Measurements from ENCODE around the gene LRCH4. TPM values are rescaled to one million over a fixed set of nuclear protein-coding genes. Genes with fewer than 3 reads are reported as not detected.
A peak's percentile ranks its signal among the peaks of the same experiment; 100 is the strongest.
"Not testable (repeated sequence)": the region's sequence is repeated elsewhere in the genome, so short reads cannot be mapped to it uniquely, and the experiment has no call there.

Gene LRCH4
- total RNA-seq, 1 experiment from 2014 or later = 66.4 TPM

DNA sequence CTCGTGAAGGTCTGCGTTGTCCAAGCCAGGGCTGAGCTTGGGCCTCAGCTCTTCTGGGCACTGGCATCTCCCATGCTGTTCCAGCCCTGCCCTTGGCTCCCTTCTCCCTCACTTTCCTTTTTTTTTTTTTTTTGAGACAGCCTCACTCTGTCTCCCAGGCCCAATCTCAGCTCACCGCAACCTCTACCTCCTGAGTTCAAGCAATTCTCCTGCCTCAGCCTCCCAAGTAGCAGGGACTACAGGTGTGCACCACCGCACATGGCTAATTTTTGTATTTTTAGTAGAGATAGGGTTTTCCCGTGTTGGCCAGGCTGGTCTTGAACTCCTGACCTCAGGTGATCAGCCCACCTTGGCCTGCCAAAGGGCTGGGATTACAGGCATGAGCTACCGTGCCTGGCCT is 21.5 kb downstream of the LRCH4 start:
- BruUV-seq (replicated peaks); DNase-seq (ENCODE audit: low read depth, low spot score); ATAC-seq; H3K27me3 ChIP-seq (ENCODE audit: control insufficient read depth, insufficient read depth, low read length); intact Hi-C loops (cut with micrococcal nuclease; ENCODE audit: unreplicated experiment); H3K4me3 ChIP-seq (ENCODE audit: low read depth in 2 of 2, low read length in 2 of 2); H3K9me3 ChIP-seq (ENCODE audit: control insufficient read depth, insufficient read depth, low read depth, low read length); H3K36me3 ChIP-seq (ENCODE audit: control insufficient read depth, insufficient read depth, low read length); in situ Hi-C loops (cut with HindIII; ENCODE audit: low pct_unique_long_range_greater_than_20kb, low sequenced_read_pairs): not testable (repeated sequence)
- 0 out of 2 replicates have a peak overlapping the region, but pooled peaks have one; percentile 17 for H3K27ac ChIP-seq (ENCODE audit: low read length)
- peaks cover 23% of the 10 kb centered on the region for H3K4me1 ChIP-seq (ENCODE audit: control insufficient read depth, insufficient read depth, low read length)
- ChIA-PET CTCF (interaction anchor here (0.6 to 1.4 kb wide), 10 partner anchors 17 to 238 kb away, joined by 3 to 6 read pairs (median 4); no protein-coding TSS in a partner anchor), POLR2A (interaction anchor here (0.7 kb wide), 2 partner anchors 14 to 133 kb away, joined by 4 to 6 read pairs; no protein-coding TSS in a partner anchor)

DNA sequence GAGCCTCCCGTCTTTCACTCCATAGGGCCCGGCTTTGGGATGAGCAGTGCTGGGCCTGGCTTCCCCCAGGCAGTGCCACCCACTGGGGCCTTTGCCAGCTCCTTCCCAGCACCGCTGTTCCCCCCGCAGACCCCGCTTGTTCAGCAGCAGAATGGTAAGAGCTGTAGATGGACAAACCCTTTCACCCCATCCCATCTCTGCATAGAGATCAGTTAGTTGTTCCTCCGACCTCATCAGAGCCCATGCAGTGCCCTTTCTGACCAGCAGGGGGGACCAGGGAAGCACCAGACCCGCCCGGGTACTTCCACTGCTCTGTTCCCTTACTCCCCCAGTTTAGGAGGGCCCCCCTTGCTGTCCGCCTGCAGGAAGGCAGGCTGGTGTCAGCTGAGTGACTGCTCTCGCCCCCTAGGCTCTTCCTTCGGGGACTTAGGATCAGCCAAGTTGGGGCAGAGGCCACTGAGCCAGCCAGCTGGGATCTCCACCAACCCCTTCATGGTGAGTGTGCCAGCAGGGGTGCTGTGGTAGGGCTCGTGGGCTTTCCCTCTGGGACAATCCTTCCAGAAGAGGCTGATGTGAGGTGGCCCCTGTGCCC is 22.0 kb downstream of the LRCH4 start:
- in situ Hi-C loops (cut with HindIII; ENCODE audit: low pct_unique_long_range_greater_than_20kb, low sequenced_read_pairs) (no loop called here), intact Hi-C loops (cut with micrococcal nuclease; ENCODE audit: unreplicated experiment) (no loop called here)
- no peak overlapping the region for H3K4me3 ChIP-seq (ENCODE audit: low read depth in 2 of 2, low read length in 2 of 2)
- H3K4me1 ChIP-seq (ENCODE audit: control insufficient read depth, insufficient read depth, low read length) = peaks cover 23% of the 10 kb centered on the region
- BruUV-seq (replicated peaks) = no TSS peak
- CTCF ChIA-PET = interaction anchor here (0.7 to 1.4 kb wide), 9 partner anchors 18 to 239 kb away, joined by 3 to 6 read pairs (median 4); no protein-coding TSS in a partner anchor
- H3K9me3 ChIP-seq (ENCODE audit: control insufficient read depth, insufficient read depth, low read depth, low read length) = no peaks in the 10 kb centered on the region
- POLR2A ChIA-PET = interaction anchor here (0.7 kb wide), 2 partner anchors 13 to 133 kb away, joined by 4 to 6 read pairs; no protein-coding TSS in a partner anchor
- DNase-seq (ENCODE audit: low read depth, low spot score) = peak; percentile 53
- H3K27ac ChIP-seq (ENCODE audit: low read length) = 0 out of 2 replicates have a peak overlapping the region, but pooled peaks have one; percentile 17
- no peaks in the 10 kb centered on the region for H3K36me3 ChIP-seq (ENCODE audit: control insufficient read depth, insufficient read depth, low read length)
- ATAC-seq = peak; percentile 71
- H3K27me3 ChIP-seq (ENCODE audit: control insufficient read depth, insufficient read depth, low read length) = no peaks in the 10 kb centered on the region
- TF ChIP-seq, protein P1, sequence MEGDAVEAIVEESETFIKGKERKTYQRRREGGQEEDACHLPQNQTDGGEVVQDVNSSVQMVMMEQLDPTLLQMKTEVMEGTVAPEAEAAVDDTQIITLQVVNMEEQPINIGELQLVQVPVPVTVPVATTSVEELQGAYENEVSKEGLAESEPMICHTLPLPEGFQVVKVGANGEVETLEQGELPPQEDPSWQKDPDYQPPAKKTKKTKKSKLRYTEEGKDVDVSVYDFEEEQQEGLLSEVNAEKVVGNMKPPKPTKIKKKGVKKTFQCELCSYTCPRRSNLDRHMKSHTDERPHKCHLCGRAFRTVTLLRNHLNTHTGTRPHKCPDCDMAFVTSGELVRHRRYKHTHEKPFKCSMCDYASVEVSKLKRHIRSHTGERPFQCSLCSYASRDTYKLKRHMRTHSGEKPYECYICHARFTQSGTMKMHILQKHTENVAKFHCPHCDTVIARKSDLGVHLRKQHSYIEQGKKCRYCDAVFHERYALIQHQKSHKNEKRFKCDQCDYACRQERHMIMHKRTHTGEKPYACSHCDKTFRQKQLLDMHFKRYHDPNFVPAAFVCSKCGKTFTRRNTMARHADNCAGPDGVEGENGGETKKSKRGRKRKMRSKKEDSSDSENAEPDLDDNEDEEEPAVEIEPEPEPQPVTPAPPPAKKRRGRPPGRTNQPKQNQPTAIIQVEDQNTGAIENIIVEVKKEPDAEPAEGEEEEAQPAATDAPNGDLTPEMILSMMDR (IDR thresholded peaks at IDR 0.05) = peak; percentile 97
- TF ChIP-seq, protein P2, sequence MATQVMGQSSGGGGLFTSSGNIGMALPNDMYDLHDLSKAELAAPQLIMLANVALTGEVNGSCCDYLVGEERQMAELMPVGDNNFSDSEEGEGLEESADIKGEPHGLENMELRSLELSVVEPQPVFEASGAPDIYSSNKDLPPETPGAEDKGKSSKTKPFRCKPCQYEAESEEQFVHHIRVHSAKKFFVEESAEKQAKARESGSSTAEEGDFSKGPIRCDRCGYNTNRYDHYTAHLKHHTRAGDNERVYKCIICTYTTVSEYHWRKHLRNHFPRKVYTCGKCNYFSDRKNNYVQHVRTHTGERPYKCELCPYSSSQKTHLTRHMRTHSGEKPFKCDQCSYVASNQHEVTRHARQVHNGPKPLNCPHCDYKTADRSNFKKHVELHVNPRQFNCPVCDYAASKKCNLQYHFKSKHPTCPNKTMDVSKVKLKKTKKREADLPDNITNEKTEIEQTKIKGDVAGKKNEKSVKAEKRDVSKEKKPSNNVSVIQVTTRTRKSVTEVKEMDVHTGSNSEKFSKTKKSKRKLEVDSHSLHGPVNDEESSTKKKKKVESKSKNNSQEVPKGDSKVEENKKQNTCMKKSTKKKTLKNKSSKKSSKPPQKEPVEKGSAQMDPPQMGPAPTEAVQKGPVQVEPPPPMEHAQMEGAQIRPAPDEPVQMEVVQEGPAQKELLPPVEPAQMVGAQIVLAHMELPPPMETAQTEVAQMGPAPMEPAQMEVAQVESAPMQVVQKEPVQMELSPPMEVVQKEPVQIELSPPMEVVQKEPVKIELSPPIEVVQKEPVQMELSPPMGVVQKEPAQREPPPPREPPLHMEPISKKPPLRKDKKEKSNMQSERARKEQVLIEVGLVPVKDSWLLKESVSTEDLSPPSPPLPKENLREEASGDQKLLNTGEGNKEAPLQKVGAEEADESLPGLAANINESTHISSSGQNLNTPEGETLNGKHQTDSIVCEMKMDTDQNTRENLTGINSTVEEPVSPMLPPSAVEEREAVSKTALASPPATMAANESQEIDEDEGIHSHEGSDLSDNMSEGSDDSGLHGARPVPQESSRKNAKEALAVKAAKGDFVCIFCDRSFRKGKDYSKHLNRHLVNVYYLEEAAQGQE (IDR thresholded peaks at IDR 0.05; ENCODE audit: insufficient read depth in 1 of 2, low read depth in 2 of 2, low read length in 1 of 2) = no peak

DNA sequence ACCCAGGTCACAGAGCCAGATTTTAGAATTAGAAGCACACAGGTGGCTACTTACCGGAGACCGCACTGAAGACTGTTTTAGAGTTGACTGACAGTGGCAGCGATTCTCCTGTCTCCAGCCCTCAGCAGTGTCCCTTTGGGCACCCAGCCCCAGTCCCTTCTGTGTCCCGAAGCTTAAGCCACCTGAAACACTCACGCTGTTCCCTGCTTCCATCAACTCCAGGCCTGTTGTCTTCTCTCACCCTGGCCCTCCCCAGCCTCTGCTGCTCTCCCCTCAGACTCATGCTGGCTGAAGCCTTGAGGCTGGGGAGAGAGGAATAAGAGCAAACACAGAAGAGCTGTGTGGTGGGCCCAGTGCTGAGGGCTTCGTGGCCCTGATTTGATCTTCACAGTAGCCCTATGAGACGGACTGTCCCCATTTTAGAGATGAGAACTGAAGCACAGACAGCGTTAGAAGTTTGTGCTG is 22.8 kb downstream of the LRCH4 start:
- Histone ChIP-seq H3K27ac (ENCODE audit: low read length) (no peak overlapping the region), H3K4me3 (ENCODE audit: low read depth in 2 of 2, low read length in 2 of 2) (no peak overlapping the region), H3K27me3 (ENCODE audit: control insufficient read depth, insufficient read depth, low read length) (no peaks in the 10 kb centered on the region), H3K36me3 (ENCODE audit: control insufficient read depth, insufficient read depth, low read length) (no peaks in the 10 kb centered on the region), H3K9me3 (ENCODE audit: control insufficient read depth, insufficient read depth, low read depth, low read length) (no peaks in the 10 kb centered on the region), H3K4me1 (ENCODE audit: control insufficient read depth, insufficient read depth, low read length) (peaks cover 19% of the 10 kb centered on the region)
- ChIA-PET POLR2A (no interaction called here), CTCF (interaction anchor here (1.3 kb wide), 1 partner anchor 93 kb away, joined by 4 read pairs; no protein-coding TSS in a partner anchor)
- no peak for ATAC-seq
- in situ Hi-C loops (cut with HindIII; ENCODE audit: low pct_unique_long_range_greater_than_20kb, low sequenced_read_pairs) = no loop called here
- intact Hi-C loops (cut with micrococcal nuclease; ENCODE audit: unreplicated experiment) = no loop called here
- TF ChIP-seq TCF7L2 (IDR thresholded peaks at IDR 0.05; ENCODE audit: low read depth, low read length) (no peak), POLR2AphosphoS5 (IDR thresholded peaks at IDR 0.05; ENCODE audit: low read depth, low read length) (no peak), SIN3A (IDR thresholded peaks at IDR 0.05; ENCODE audit: borderline replicate concordance, insufficient read depth, low read depth, low read length) (no peak)
- TF ChIP-seq, protein P1 (IDR thresholded peaks at IDR 0.05) = no peak
- TF ChIP-seq, protein P2 (IDR thresholded peaks at IDR 0.05; ENCODE audit: insufficient read depth in 1 of 2, low read depth in 2 of 2, low read length in 1 of 2) = no peak
- no peak for DNase-seq (ENCODE audit: low read depth, low spot score)
- no TSS peak for BruUV-seq (replicated peaks)
